KOPT-K1 (cell line): ENCODE measurements around the gene H6PD.

Source experiments
- H3K27ac ChIP-seq: fragments of 200-600 bp; sonication (generic); 2 replicates; pipeline ENCODE4 v1.5.1; 2016; ENCODE audit warnings: antibody characterized with exemption, mild to moderate bottlenecking, low read depth, low read length; ENCODE audit not compliant: poor library complexity, severe bottlenecking
- H3K36me3 ChIP-seq: fragments of 200-600 bp; sonication (generic); 2 replicates; pipeline ENCODE4 v1.5.1; 2017; ENCODE audit warnings: antibody characterized with exemption, mild to moderate bottlenecking, low read length, moderate library complexity; ENCODE audit not compliant: insufficient read depth
- H3K9me3 ChIP-seq: fragments of 200-600 bp; sonication (generic); 2 replicates; pipeline ENCODE4 v1.5.1; 2017; ENCODE audit warnings: antibody characterized with exemption, low read length, mild to moderate bottlenecking; ENCODE audit not compliant: insufficient read depth, poor library complexity, severe bottlenecking

Gene H6PD

GRCh38 chr1:9281908-9282695 lies 47.5 kb downstream of the H6PD start:
- peak overlapping the region; percentile 58 for H3K27ac ChIP-seq
- H3K9me3 ChIP-seq, result peaks cover 12% of the 10 kb centered on the region
- H3K36me3 ChIP-seq, result no peaks in the 10 kb centered on the region

- no peaks in the 10 kb centered on the region for H3K36me3 ChIP-seq
- H3K27ac ChIP-seq, result peak overlapping the region; percentile 58
- H3K9me3 ChIP-seq, result peaks cover 16% of the 10 kb centered on the region
Observed at GRCh38 chr1:9282696-9282955, 48.1 kb downstream of the H6PD start.

DNA sequence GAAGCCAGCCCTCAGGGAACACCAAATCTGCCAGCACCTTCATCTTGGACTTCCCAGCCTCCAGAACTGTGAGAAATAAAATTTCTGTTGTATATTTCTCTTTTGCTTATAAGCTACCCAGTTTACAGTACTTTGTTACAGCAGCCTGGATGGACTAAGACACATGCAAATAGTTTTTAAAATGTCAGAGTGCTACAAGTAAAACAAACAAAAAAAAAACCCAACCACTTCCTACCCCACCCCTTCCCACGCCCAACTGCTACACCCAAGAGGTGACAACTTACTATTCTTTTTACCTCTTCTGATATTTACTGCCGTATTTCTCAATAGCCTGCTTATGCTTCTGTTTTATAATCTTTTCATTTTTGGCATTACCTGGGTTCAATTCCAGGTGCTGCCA lies 49.5 kb downstream of the H6PD start:
- Histone ChIP-seq H3K27ac (peak overlapping the region; percentile 58), H3K36me3 (no peaks in the 10 kb centered on the region), H3K9me3 (peaks cover 24% of the 10 kb centered on the region)

GRCh38 chr1:9286556-9286955 lies 52.0 kb downstream of the H6PD start:
- peaks cover 24% of the 10 kb centered on the region for H3K9me3 ChIP-seq
- H3K27ac ChIP-seq, result no peak overlapping the region
- H3K36me3 ChIP-seq, result no peaks in the 10 kb centered on the region

DNA sequence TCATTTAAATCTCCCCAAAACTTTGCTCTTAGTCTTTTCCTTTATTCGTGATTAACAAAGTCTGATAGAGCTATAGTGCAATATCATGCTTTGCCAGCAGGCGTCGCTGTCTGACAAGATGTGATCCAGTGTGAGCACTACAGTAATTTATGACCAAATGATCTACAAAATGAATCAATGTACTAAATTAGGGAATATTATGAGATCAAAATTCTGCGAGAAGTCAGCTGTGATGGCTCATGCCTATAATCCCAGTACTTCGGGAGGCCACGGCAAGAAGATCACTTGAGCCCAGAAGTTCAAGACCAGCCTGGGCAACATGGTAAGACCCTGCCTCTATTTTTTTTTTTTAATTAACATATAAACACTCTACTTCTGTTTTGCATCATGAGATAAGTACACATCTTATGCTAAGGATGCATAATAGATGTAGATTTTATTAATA lies 54.5 kb downstream of the H6PD start:
- Histone ChIP-seq H3K27ac (no peak overlapping the region), H3K9me3 (peaks cover 23% of the 10 kb centered on the region), H3K36me3 (no peaks in the 10 kb centered on the region)

- Histone ChIP-seq H3K9me3 (peaks cover 19% of the 10 kb centered on the region), H3K36me3 (no peaks in the 10 kb centered on the region), H3K27ac (no peak overlapping the region)
Observed at GRCh38 chr1:9289711-9290485, 55.3 kb downstream of the H6PD start.

DNA sequence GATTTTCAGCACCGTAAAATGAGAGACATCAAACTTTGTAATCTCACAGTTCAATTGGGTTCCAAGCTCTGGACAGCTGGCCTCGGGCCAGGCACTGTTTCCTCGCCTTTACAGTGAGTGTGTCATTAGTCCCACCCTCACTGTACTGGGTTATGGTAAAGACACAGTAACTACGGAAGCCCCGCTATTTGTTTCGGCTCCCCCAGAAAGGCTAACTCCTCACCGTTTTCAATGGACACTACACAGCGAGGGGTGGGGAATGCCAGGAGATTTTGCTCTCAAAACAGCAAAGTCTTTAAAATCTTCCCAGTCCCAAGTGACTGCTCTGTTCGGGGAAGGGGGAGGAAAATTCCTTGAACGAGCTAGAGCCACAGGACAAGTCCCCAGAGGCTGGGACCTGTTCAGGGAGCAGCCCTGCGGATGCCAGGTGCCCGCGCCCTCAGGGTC lies 57.4 kb downstream of the H6PD start:
- Histone ChIP-seq H3K27ac (no peak overlapping the region), H3K36me3 (no peaks in the 10 kb centered on the region), H3K9me3 (peaks cover 19% of the 10 kb centered on the region)

DNA sequence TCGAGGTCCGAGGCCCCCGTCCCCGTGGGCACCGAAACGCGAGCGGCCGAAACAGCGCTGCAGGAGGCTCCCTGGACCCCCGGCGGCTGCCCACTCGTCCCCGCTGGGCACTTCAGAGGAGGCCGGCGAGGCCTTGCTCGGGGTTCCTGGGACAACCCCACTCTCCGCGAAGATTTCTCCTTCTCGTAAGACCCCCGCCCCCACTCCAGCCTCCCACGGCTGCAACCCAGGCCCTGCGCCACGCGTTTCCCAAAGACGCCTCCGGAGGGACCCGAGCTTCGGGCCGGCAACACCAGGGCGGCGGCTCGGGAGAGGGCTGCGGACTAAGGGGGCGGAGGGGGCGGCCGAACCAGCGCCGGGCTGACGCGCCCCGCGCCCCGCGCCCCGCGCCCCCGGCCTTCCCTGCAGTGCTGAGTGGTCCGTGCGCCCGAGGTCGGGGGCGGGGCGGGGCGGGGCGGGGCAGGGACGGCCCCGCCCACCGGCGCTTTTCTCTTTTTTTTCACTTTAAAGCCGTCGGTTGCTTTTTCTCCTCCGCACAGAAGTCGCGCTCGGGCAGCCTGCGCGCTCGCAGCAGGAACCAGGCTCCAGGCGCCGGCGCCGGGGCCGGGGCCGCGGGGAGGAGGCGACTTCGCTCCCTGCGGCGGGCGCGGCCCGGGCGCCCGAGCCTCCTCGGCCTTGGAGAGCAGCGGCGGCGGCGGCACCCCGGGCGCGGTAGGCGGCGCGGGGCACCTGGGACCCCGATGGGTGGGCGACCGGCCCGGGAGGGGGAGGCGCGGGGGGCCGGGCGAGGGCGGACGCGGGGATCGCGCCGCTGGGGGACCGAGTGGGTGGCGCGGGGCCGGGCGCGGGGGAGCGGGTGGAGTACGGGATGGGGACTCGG lies 58.0 kb downstream of the H6PD start, which contains the start of gene SPSB1:
Gene SPSB1 (plus strand): TSS at position 534 of the 880 bp plus-strand sequence. CDS start 62,998 bp downstream, outside the sequence.
- Histone ChIP-seq H3K27ac (peak within 1 kb of the TSS; percentile 48), H3K9me3 (peaks cover 13% of the 10 kb centered on the region)

GRCh38 chr1:9293241-9293532 lies 58.6 kb downstream of the H6PD start:
- H3K27ac ChIP-seq, result peak overlapping the region; percentile 48
- peaks cover 8% of the 10 kb centered on the region for H3K9me3 ChIP-seq
- H3K36me3 ChIP-seq, result no peaks in the 10 kb centered on the region

More for the DNA sequence above, 58.0 kb downstream of the H6PD start, which contains the start of gene SPSB1:
- H3K36me3 ChIP-seq, result no peaks in the 10 kb centered on the region

- Histone ChIP-seq H3K9me3 (peaks cover 2% of the 10 kb centered on the region), H3K36me3 (no peaks in the 10 kb centered on the region), H3K27ac (peak overlapping the region; percentile 48)
Observed at GRCh38 chr1:9293533-9294404, 59.2 kb downstream of the H6PD start.

DNA sequence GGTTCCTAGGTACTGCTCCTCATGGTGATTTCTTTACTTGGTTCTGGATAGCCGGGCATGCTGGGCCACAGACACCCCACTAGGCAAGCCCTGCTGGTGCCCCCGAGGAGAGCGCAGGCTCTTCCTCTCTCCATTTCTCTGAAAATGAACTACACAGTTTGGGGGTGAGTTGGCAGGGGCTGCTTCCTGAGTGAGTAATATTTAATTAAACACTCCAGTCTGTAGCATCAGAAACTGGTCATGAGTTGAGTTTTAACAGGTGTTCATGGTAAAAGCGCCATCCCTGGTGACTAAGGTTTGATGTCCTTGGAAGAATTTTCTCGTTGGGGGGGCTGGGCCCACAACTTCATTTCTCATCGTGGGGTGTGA lies 59.8 kb downstream of the H6PD start:
- Histone ChIP-seq H3K9me3 (no peaks in the 10 kb centered on the region), H3K36me3 (no peaks in the 10 kb centered on the region), H3K27ac (peak overlapping the region; percentile 48)

DNA sequence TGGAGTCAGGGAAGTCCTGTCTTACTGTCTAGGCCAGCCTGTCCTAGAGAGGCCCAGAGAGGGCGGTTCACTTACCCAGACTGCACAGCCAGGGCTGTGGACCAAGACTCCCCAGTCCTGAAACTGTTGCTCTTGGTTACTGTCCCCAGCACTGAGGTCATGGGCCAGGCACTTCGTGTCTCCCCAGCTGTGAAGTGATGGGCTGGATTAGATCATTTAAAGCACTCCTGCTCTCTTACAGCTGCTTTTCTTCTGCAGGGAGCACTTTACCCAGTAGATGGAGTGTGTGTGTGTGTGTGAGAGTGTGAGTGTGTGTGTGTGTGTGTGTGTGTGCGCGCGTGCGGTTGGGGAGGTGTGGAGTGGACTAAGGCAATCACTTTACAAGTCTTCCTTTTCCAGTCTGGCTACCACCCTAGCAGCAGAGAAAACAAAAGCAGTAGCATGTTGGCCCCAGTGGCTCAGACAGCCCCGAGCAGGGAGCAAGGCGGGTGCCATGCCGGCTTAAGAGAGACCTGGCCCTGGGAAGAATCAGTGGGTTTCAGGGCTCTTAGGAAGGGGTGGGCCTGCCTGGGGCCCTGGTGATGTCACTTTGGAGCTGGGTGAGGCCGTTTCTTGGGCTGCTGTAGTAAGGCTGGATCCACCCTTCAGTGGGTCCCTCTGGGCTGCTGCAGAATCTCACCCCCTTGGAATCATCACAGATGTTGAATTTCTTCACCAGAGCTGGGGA lies 60.5 kb downstream of the H6PD start:
- Histone ChIP-seq H3K9me3 (no peaks in the 10 kb centered on the region), H3K27ac (no peak overlapping the region), H3K36me3 (no peaks in the 10 kb centered on the region)

DNA sequence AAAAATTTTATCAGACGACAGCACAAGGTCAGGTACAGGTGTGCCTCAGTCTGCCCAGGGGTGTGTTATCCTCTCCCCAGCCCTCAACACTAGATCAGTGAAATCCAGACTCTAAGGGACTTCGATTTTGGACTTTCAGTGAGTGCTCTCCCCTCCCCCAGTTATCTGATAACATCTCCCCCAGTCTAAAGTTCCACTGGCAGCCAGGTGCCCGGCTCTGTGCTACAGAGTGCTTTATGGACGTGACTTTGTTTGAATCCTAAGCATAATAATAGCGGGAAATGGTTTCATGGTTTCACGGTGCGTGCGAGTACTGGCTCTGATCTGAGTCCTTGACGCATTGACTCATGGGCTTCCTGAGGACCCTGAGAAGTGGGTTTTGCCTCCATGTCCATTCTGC lies 61.3 kb downstream of the H6PD start:
- Histone ChIP-seq H3K9me3 (no peaks in the 10 kb centered on the region), H3K36me3 (no peaks in the 10 kb centered on the region), H3K27ac (no peak overlapping the region)

DNA sequence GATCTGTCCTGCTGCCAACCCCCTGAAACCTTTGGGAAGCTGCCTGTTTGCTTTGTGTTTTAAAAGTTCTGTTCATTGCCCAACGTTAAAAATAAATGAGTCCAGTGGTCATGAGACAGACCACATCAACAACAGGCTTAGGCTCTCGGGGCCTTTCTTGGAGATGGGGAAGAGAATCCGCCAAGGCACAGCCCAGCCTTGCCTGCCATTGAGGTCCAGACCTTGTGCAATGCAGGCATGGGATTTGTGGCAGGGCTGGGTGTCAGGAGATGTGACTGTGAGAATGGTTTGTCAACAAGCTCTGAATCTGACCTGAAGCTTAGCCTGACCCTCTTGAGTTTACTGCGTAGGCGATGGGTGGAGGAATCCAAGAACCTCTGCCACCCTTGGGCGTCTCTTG lies 62.3 kb downstream of the H6PD start:
- no peaks in the 10 kb centered on the region for H3K9me3 ChIP-seq
- no peak overlapping the region for H3K27ac ChIP-seq
- no peaks in the 10 kb centered on the region for H3K36me3 ChIP-seq
